ENCODE results near the gene CCND3.

GRCh38 chr6:41986339-41986738 is 44.7 kb upstream of the CCND3 start:
- TF ChIP-seq CTCF (IDR thresholded peaks at IDR 0.05): no peak
- no peak for TF ChIP-seq POLR2A (IDR thresholded peaks at IDR 0.05)
